Measurements from ENCODE around the gene PRKAA2. TPM values are rescaled to one million over a fixed set of nuclear protein-coding genes. Genes with fewer than 3 reads are reported as not detected.

PRKAA2 gene
- total RNA-seq, 1 experiment from 2014 or later, result 4.5 TPM

DNA sequence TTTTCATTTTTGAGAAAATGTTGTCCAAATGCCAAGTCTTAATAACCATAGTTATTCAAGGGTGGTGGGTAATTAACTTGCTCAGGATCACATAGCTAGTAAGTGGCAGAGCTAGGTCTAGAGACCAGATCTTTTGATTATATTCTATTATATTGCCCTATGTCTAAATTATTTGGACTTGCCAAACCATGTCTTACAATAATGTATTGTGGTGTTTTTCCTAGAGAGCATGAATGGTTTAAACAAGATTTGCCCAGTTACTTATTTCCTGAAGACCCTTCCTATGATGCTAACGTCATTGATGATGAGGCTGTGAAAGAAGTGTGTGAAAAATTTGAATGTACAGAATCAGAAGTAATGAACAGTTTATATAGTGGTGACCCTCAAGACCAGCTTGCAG lies 58.6 kb downstream of the PRKAA2 start:
- intact Hi-C loops (cut with micrococcal nuclease), result no loop called here
- Histone ChIP-seq H3K9ac (ENCODE audit: low read length) (no peak overlapping the region), H3K4me1 (ENCODE audit: insufficient read depth, low read length) (no peaks in the 10 kb centered on the region), H3K9me3 (ENCODE audit: low read length) (no peaks in the 10 kb centered on the region), H3K27ac (ENCODE audit: low read length) (no peak overlapping the region), H3F3A (ENCODE audit: low read length, unreplicated experiment) (no peaks in the 10 kb centered on the region), H3K4me3 (ENCODE audit: low read length) (no peak overlapping the region), H4K20me1 (ENCODE audit: low read length) (0 out of 2 replicates have a peak, but pooled peaks cover 2% of the 10 kb centered on the region), H3K27me3 (ENCODE audit: low read length) (no peaks in the 10 kb centered on the region), H2AFZ (ENCODE audit: low read length) (no peak overlapping the region), H3K4me2 (ENCODE audit: low read length) (no peak overlapping the region), H3K9me2 (replicated peaks; ENCODE audit: low read length) (no peaks in the 10 kb centered on the region), H3K36me3 (ENCODE audit: low read depth, low read length) (peaks cover 7% of the 10 kb centered on the region), H3K79me2 (ENCODE audit: low read length) (no peaks in the 10 kb centered on the region)
- BruUV-seq (replicated peaks), result no TSS peak
- DNase-seq (no peak), ATAC-seq (no peak)
- ChIA-PET CTCF (no interaction called here), POLR2A (ENCODE audit: unreplicated experiment) (no interaction called here)
- TF ChIP-seq, protein P1, sequence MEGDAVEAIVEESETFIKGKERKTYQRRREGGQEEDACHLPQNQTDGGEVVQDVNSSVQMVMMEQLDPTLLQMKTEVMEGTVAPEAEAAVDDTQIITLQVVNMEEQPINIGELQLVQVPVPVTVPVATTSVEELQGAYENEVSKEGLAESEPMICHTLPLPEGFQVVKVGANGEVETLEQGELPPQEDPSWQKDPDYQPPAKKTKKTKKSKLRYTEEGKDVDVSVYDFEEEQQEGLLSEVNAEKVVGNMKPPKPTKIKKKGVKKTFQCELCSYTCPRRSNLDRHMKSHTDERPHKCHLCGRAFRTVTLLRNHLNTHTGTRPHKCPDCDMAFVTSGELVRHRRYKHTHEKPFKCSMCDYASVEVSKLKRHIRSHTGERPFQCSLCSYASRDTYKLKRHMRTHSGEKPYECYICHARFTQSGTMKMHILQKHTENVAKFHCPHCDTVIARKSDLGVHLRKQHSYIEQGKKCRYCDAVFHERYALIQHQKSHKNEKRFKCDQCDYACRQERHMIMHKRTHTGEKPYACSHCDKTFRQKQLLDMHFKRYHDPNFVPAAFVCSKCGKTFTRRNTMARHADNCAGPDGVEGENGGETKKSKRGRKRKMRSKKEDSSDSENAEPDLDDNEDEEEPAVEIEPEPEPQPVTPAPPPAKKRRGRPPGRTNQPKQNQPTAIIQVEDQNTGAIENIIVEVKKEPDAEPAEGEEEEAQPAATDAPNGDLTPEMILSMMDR (conservative IDR thresholded peaks at IDR 0.05; ENCODE audit: low read depth, low read length), result no peak
- TF ChIP-seq EZH2 (IDR thresholded peaks at IDR 0.05; ENCODE audit: low read length, unreplicated experiment), result no peak
- TF ChIP-seq EZH2phosphoT487 (IDR thresholded peaks at IDR 0.05; ENCODE audit: borderline replicate concordance, low read length), result no peak

DNA sequence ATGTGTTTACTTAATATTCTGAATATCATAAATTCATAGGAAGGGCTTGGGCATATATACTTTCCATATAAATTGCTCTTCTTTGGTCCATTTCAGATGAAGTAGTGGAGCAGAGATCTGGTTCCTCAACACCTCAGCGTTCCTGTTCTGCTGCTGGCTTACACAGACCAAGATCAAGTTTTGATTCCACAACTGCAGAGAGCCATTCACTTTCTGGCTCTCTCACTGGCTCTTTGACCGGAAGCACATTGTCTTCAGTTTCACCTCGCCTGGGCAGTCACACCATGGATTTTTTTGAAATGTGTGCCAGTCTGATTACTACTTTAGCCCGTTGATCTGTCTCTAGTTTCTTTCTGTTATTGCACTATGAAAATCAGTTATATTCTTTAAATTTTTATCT lies 62.3 kb downstream of the PRKAA2 start:
- Histone ChIP-seq H3K9ac (ENCODE audit: low read length) (no peak overlapping the region), H3K27ac (ENCODE audit: low read length) (no peak overlapping the region), H3F3A (ENCODE audit: low read length, unreplicated experiment) (no peaks in the 10 kb centered on the region), H3K36me3 (ENCODE audit: low read depth, low read length) (peaks cover 3% of the 10 kb centered on the region), H3K9me3 (ENCODE audit: low read length) (no peaks in the 10 kb centered on the region), H2AFZ (ENCODE audit: low read length) (no peak overlapping the region), H3K9me2 (replicated peaks; ENCODE audit: low read length) (no peaks in the 10 kb centered on the region), H3K79me2 (ENCODE audit: low read length) (no peaks in the 10 kb centered on the region), H3K4me3 (ENCODE audit: low read length) (no peak overlapping the region), H3K4me2 (ENCODE audit: low read length) (no peak overlapping the region), H3K27me3 (ENCODE audit: low read length) (no peaks in the 10 kb centered on the region), H3K4me1 (ENCODE audit: insufficient read depth, low read length) (peaks cover 15% of the 10 kb centered on the region), H4K20me1 (ENCODE audit: low read length) (no peaks in the 10 kb centered on the region)
- DNase-seq (no peak), ATAC-seq (no peak)
- TF ChIP-seq EZH2phosphoT487 (IDR thresholded peaks at IDR 0.05; ENCODE audit: borderline replicate concordance, low read length), result no peak
- no peak for TF ChIP-seq EZH2 (IDR thresholded peaks at IDR 0.05; ENCODE audit: low read length, unreplicated experiment)
- TF ChIP-seq, protein P1 (conservative IDR thresholded peaks at IDR 0.05; ENCODE audit: low read depth, low read length), result no peak
- intact Hi-C loops (cut with micrococcal nuclease), result no loop called here
- CTCF ChIA-PET, result no interaction called here
- POLR2A ChIA-PET (ENCODE audit: unreplicated experiment), result no interaction called here
- no TSS peak for BruUV-seq (replicated peaks)

DNA sequence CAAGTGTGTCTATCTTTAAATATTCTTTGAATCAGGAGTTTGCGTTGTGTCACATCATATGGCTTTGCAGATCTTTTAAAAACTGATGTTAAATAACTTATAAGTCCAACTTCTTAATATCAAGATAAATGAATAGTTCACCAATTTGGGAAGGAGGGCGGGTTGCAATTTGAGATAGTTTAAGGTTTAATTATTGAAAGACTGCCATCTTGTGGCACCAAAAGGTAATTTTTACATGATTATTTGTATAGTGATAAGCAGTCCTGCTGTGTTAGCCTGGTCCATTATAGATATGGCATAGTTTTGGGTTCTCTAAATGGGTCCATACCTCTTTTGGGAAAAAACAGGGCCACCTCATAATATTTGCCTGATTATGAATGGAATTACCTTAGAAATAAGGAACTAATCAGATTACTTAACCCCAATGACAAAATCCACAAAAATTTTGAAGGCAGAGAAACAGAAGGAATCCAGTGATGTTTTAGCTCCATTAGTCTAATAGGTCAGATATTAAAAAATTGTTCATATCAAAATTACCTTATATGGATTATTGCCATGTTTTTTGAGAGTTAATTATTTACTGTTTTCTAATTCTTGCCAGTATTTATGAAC lies 64.3 kb downstream of the PRKAA2 start:
- Histone ChIP-seq H3K9me2 (replicated peaks; ENCODE audit: low read length) (no peaks in the 10 kb centered on the region), H3K9ac (ENCODE audit: low read length) (no peak overlapping the region), H3K79me2 (ENCODE audit: low read length) (no peaks in the 10 kb centered on the region), H3K4me3 (ENCODE audit: low read length) (no peak overlapping the region), H3F3A (ENCODE audit: low read length, unreplicated experiment) (no peaks in the 10 kb centered on the region), H3K4me2 (ENCODE audit: low read length) (no peak overlapping the region), H3K4me1 (ENCODE audit: insufficient read depth, low read length) (peaks cover 15% of the 10 kb centered on the region), H3K27ac (ENCODE audit: low read length) (no peak overlapping the region), H2AFZ (ENCODE audit: low read length) (no peak overlapping the region), H4K20me1 (ENCODE audit: low read length) (no peaks in the 10 kb centered on the region), H3K36me3 (ENCODE audit: low read depth, low read length) (no peaks in the 10 kb centered on the region), H3K9me3 (ENCODE audit: low read length) (no peaks in the 10 kb centered on the region), H3K27me3 (ENCODE audit: low read length) (no peaks in the 10 kb centered on the region)
- BruUV-seq (replicated peaks), result no TSS peak
- intact Hi-C loops (cut with micrococcal nuclease), result loop anchor here (1.0 to 2.0 kb wide), 4 partner anchors 63 to 1424 kb away; no protein-coding TSS in a partner anchor
- ChIA-PET POLR2A (ENCODE audit: unreplicated experiment) (no interaction called here), CTCF (no interaction called here)
- TF ChIP-seq, protein P1 (conservative IDR thresholded peaks at IDR 0.05; ENCODE audit: low read depth, low read length), result peak; percentile 77
- TF ChIP-seq EZH2phosphoT487 (IDR thresholded peaks at IDR 0.05; ENCODE audit: borderline replicate concordance, low read length), result no peak
- peak; percentile 87 for DNase-seq
- peak; percentile 70 for ATAC-seq
